NCI-H748 treated with DMSO at 0.1 percent for 48 hours (cell line): ENCODE data around the gene ASTN1.
A peak's percentile ranks its signal among the peaks of the same experiment; 100 is the strongest.
"Not testable (repeated sequence)": the region's sequence is repeated elsewhere in the genome, so short reads cannot be mapped to it uniquely, and the experiment has no call there.

Experiments
- DNase-seq: peaks from one replicate; lab custom pipeline; 2025; lab: John Stamatoyannopoulos, UW

Gene ASTN1

DNA sequence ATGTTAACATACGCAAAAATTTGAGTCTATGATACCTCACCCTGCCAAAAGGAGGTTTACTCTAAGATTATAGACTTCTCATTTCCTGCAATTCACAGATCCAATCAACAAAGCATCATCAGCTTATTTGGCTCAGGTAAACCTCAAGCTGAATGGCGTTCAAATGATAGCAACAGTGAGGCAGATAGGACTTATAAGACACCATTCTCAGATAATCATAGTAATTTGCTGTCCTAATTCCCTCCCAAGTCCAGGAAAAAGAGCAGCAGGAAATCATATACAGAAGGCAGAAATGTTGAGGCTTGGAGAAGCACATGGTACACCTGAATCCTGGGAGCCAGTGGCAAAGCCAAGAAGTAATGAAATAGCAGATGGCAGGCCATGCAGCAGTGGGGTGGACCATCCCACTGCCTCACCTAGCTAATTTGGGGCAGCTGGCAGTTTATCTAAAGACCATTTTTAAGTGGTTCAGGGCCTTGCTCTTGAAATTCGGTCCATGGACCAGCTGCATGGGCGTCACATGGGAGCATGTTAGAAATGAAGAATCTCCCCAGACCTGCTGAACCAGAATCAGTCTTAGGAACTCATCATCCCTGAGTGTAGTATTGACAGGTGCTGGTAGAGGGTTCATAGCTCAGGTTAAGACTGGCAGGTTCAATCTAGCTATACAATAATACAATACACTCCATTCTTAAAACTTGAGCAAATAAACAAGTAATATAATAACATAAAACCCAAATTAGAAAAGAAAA is 57.7 kb downstream of the ASTN1 start:
- no peak for DNase-seq

DNA sequence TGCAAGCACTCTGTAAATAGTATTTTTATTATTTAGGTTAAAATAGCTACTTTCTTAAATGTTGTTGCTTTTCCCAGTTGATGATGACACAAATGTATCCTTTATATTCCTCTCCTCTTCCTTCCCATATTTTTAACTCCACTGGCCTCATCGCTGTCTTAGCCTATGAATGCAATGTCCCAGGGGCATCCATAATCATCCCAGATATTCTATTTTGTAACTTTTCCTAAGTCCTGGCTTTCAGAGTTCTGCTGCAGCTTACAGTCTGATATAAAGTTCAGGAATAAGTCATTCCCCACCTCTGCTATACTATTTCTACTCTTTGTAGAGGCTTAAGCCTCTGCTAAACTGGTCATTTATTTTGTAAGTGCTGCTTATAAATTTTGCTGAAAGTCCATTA is 58.3 kb downstream of the ASTN1 start:
- no peak for DNase-seq

DNA sequence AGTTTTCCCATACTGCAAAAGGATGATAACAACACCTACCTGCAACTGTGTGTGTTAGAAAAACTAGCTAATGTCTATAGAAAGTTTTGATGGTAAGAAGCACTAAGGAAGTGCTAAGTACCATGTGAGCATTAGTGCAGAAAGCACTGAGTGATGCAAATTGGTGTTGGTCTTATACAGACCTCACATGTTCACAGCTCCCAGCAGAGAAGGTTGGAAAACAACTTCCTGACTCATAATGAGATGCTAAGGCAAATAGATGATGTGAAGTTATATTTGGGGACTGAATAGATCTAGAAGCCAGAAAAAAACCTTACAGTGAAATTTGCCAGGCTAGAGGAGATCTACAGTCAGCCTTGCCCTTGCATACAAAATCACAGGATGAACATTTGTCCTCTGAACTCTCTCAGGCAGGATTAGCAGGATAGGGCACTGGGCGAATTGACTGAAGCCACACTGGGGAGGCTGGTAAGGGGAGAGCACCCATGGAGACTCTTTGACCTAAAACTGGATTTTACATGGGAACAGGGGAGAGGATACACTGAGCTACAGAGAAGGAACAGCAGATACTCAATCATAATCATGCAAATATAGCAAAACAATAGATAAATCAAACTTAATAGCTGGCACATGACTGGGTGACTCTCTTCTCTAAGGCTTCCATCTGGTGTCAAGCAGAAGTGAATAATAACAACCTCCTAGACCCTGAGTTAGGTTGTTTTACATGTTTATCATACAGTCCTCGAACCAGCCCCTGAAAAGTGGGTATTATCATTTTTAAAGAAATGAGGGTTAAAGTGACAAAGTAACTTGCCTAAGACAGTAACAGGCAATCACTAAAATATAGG is 61.3 kb downstream of the ASTN1 start:
- DNase-seq = no peak

DNA sequence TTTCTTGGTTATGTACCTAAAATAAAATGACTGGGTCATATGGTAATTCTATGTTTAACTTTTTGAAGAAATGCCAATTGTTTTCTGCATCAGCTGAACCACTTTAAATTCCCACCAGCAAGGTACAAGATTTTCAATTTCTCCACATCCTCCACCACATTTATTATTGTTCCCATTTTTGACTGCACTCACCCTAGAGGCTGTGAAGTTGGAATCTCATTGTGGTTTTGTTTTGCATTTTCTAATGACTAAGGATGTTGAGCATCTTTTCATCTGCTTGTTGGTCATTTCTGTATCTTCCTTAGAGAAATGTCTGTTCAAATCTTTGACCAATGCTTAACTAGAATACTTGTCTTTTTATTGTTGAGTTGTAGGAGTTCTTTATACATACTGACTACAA is 72.5 kb downstream of the ASTN1 start:
- DNase-seq = no peak

DNA sequence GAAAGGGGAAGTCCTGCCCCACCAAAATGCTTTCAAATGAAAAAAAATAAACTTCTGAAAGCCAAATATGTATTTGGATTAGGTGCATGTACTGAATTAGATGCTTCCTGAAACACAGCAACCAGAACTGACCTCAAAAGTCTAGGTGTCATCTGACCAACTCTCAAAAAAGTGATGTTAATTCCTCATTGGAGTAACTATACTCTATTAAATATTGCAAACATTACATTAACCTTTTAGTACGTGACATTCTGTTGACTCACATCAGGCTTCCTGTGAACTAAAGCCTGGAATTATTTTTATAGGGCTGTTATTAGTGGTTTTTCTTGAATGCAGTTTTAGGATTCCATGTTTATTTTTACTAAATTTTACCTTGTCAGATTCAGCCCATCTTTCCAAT is 73.5 kb downstream of the ASTN1 start:
- no peak for DNase-seq

DNA sequence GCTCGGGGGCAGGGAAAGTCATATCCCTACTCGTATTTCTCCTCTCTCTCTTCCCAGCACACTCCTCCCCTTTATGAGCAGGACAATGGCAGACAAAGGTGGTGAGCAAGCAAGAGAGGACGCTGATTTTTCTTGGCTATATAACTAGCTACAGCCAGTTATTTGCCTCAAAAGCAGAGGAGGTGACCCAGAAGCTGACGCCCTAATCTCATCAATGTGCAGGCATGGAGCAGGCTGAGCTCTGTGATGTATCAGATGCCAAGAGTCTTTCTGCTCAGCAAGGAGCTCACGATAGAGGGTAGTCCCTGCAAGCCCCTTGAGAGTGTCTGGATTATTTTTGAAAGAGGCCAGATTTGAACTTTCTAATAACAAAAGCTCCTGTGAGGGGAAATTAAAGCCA is 75.5 kb downstream of the ASTN1 start:
- DNase-seq = no peak

DNA sequence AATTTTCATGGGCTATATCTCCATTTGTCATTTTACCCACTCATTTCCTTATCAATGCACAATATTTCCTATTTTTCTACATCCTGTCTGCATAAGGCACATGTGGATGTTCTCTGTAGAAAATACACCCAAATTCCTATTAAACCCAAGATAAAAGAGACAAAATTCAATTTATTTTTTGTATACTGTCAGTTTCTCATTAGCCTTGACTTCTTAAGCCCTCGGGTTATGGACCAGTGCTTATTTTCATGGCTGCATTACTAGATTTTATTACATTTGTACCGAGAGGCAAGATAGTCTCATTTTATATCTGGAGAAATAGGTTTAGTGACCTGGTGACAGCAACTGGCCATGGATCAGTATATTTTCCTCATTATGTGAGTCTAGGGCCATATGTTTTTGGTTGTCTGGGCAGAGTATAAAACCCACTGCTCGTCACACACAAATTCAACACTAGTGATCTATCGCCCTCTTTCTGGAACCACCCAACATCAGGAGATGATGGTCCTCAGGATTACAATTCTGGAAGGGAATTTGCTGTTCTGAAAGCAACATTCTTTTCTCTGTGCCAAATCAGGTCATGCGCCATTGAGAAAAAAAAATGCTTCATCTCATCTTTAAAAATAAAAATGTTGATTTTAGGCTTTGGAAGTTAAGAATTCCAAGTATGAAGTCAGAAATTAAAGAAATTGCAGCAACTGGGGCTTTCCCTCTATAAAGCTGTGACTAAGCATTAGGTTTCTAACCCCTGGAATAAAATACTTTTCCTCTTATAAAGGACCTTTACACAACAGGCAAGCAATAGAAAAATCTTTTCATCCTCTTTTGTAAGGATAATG is 81.4 kb downstream of the ASTN1 start:
- DNase-seq = no peak

DNA sequence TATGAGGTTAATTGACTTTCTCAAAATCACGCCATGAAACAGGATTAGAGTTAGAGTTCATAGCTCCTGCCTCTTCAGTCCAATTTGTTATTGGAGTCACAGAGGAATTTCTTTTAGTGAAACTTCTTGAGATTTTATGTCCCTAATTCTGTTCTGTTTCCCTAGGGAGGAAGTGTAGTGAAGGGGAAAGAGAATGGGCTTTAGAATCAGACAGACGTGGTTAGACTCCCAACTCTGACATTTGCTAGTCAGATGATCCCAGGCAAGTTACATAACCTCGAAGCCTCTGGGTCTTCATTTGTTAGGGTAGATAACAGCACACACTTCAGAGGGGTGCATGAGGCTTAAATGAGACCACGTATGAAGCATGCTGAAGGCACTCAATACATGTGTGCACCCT is 83.9 kb downstream of the ASTN1 start:
- no peak for DNase-seq

DNA sequence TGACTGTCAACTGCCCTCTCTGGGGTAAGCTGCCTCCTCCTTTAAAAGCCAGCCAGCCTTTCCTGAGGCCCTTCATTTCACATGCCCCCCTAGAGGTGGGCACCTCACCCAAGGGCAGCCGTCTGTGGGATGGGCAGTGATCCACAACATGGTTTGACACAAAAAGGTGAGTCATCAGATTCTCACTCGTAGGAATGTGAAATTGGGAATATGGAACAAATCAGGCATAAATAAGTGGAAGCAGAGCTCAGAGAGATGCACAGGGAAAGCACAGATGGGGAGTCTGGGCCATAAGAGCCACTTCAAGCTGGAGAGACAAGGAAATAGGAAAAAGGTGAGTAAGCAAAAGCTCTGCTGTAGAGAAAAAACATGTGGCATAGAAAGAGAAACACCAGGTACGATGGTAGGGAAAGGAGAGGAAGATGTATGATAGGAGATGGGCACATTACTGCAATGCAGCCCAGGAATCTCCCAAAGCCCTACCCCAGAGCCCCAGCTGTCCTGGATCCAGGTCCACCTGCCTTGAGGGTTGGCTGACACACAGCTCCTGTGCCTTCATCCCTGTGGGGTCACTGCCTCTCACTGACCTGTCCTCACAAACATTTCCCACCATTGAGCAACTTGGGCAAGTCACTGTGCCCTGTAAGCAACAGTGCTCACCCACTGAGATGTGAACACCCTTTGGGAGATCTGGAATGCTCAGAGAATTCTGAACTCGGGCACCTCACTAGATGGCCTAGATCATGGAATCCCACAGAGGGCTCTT is 86.6 kb downstream of the ASTN1 start:
- no peak for DNase-seq

DNA sequence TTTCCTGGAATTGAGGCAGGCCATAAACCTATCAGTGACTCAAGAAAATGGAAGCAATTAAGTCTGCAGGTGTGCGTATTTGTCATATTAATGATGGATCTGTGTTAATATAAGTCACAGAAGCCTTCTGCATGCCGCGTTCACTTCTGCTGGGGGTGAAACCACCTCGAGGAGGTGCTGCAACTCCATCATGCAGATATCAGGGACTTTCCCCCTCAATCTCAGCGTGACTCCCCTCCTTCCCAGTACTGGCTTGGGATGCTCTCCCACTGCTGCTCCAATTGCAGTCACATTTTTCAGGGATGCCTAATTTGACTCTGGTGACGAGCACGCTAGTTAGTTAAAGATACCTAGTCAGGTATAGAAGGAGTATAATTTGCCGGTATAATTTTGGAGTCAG is 87.5 kb downstream of the ASTN1 start:
- no peak for DNase-seq

DNA sequence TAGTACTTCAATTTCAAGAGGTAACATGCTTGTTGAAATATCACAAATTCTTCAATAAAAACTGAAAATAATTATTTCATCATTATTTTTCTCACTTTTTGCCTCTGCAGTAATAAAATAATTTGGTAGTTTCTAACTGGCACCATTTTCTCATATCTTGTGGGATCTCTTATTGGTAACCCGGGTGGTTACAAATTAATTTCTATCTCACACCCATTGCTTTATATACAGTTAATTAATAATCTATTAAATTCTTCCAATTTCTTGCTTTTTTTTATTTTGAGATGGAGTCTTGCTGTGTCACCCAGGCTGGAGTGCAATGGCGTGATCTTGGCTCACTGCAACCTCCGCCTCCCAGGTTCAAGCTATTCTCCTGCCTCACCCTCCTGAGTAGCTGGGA is 89.7 kb downstream of the ASTN1 start:
- DNase-seq = not testable (repeated sequence)

DNA sequence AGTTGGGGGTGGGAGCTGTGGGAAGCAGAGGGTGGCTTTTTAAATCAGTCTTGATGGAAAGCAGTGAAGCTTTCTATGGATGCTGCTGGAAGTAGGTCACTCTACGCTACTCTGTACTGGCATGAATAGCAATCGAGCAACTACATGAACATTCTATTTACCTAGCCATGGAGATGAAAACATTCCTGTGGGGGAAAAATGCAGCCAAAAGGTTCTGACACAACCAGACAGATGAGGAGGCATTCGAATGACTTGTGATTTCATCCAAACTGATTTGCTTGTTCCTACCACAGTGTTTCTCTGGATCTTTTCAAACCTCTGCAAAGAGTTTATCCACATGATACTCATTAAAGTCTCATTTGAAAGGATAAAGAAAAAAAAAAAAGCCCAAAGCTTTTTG is 95.0 kb downstream of the ASTN1 start:
- no peak for DNase-seq

DNA sequence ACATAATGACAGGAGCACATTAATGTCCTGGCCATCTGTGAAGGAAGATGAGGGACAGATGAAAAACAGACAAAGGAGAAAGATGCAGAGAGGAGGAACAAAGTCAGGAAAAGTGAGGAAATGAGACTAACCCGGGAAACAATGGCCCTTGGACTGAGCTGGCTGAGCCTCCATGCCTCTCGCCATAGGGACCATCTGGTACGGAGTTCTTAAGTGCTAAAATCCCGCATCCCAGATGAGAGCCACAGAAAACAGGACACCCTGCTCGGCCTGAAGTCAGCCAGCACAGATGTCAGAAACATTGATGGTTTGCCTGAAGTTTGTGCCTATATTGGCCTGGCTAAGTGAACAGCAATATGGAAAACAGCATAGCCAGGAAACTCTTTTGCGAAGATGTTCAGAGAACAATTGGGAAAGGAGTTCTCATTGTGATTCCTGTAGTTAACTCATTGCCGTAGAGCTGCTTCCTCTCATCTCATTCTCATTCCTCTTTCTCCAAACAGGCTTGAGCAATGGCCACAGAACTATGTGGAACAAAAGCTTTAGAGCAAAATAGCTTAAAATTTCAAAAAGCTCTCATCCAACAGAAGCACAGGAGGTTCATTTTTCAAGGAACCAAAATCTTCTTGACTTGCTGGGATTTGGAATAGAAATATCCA is 96.6 kb downstream of the ASTN1 start:
- DNase-seq = no peak

DNA sequence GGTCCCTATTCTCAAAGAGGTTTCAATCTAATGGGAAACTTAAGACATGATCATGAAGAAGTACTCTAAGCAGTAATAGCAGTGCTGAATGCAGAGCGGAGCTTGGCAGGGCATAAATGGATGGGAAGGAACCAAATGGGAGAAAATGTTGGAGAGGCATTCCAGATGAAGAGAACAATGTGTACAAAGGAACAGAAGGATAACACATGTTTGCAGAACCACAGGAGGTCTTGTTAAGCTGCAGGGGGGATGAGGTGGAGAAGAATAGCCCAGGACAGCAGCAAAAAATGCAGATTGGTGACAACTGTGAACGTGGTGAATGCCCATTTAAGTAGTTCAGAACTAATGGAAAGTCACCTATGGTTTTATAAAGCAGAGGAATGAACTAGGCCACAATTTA is 99.1 kb downstream of the ASTN1 start:
- DNase-seq = no peak

DNA sequence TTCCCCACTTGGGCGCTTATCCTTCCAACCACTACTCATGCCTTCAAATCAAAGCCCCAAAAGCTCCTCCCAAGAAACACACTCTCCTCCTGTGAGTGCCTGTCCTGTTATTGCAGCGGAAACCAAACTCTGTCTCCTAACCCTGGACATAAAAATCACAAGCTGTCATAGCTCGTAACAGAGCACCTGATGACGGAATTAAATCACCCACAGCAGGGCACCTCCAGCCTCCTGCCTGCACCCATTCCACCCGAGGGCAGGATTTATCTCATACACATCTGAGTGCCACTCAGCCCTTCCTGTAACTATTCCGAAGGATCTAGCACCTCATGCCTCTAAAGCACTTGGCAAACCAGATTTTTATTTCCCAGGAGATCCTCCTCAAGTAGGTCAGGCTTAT is 100.9 kb downstream of the ASTN1 start:
- DNase-seq = no peak

DNA sequence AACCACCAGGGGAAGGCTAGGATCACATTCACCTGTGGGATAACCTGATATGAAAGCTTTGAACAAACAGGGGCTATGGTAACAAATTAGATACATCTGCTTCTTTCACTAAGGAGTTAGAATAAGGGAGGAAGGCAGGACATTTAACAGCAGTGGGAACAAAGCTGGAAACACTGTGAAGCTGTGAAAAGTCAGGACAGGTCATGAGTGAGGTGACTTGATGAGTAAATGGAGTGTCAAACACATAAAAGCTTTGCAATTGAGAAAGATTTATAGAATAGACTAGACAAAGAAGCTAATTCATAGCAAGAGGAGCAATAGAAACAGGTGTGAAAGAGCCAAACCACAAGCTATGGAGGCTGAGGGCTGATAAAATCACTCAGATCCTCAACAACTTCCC is 110.0 kb downstream of the ASTN1 start:
- DNase-seq = peak; percentile 24

DNA sequence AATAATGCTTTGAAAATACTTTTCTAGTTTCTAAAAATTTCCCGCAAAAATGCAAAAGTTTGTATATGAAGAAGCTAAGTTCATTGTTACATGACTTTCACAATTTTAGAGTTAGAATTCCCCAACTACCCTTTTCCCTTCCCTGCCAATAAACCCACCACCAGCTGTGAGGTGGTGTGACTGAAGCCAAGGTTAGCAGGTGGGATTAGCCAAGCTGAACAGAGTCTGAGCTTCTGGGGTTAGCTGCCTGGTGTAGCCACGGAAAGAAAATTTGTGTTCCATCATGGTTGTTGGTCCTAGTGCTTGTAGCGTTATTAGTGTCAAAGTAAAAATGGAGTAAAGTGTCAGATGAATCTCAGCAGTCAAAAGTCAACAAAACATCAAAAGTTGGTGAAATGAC is 110.9 kb downstream of the ASTN1 start:
- DNase-seq = no peak

DNA sequence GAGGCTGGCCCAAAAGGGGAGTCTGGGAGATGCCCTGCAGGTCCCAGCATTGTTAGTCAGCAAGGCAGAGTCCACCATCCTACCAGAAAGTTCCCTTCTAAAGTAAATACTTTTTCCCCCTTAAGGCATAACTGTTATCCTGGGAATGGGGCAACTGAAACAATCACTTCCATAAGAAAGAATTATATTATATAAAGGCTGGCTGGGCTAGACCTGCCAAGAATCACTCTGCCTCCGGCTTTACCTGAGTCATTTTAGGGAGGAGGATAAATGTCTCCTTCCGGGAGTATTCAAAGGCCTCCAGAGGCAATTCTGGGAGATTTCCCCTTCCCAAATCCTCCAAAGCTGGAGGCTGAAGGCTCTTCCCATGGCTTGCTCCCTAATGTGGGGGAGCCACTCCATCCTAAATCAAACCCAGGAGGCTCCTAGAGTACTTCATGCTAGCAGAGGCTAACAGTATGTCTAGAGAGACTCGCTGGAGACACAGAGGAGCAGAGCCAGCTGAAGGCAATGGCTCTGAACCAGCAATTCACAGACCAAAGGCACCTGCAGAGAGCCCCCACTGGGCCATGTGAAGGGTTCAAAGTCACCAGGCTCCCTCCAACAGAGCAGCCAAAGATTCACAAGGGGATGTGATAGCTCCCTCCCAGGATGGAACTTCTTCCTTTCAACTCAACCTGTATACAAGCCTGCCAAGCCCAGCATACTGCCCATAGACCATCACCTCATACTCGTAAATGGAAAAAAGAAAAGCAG is 116.0 kb downstream of the ASTN1 start:
- no peak for DNase-seq

DNA sequence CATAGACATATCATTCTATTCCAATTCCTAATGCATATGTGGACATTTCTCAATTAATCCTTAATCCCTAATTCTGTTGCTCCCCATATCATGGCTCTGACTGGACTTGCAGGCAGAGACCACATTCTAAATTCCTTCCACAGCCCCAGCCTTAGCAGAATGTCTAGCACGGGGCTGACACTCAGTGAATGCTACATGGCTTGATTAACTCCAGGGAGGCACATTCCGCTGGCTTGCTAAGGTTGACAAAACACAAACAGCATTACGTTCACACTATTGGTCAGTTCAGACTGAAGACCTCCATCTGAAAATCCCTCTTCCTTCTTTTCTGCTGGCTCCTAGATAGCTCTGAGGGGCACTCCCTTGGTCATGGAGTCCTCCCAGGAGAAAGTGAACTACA is 119.4 kb downstream of the ASTN1 start:
- no peak for DNase-seq

DNA sequence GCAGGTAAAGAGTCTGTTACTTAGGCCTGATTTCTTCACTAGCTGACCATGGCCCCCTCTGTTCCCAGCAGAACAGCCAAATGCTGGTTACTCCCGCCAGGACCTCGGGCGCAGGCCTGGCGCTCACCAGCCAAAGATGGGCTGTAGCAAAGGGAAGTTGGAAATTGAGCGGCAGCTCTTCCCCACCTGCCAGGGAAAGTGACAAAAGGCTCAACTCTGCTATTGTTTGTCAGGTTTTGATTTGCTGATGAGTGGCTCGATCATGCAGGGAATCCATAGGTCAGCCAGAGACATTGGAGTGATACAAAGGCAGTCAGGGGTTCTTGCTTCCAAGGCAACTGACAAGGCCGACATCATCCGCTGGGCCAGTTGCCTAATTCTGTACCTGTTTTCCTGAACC is 120.1 kb downstream of the ASTN1 start:
- DNase-seq = no peak

DNA sequence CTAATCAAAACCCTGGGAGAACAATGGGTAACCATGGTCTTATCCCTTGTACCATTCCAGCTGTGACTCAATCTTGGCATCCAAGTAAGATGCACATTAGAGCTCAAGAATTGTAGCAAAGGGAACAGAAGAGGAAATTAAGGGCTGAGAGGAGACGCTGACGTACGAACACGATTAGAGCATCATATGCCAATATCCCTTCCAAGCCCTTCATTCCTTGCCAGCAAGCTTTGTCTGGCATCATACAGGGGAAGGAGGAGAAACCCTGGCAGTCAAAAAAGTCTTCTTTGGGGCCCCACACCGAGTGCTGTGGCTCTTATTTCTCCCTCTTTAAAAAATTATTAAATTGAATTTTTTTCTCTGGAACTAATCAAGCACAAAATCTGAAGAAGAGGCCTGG is 120.9 kb downstream of the ASTN1 start:
- no peak for DNase-seq
